Cardiac fibroblast (primary cell): ENCODE data around the gene SOBP.
A peak's percentile ranks its signal among the peaks of the same experiment; 100 is the strongest.

Experiments used
- DNase-seq, 2 donors: peaks; one replicate each; pipeline versions ENCODE4 v3.0.0 to v3.0.0-alpha.2; 2010; ENCODE audit warnings: low read depth in 2 of 2
- H3K4me3 ChIP-seq, 2 donors: replicated peaks in 1 of 2; 1 replicate in 1 of 2; 2 replicates in 1 of 2; pipeline ENCODE4 v1.5.1; 2011; ENCODE audit warnings: low read depth in 2 of 2, low read length in 2 of 2, mild to moderate bottlenecking in 2 of 2, moderate library complexity in 1 of 2
- CTCF ChIP-seq: IDR thresholded peaks from one replicate; pipeline ENCODE4 v1.5.1; 2011; ENCODE audit warnings: low read depth, mild to moderate bottlenecking, low read length, inconsistent platforms

SOBP gene

GRCh38 chr6:107569473-107569872, 79.6 kb downstream of the SOBP start:
- no peak for DNase-seq
- no peak for TF ChIP-seq CTCF
- H3K4me3 ChIP-seq: no peak overlapping the region

DNA sequence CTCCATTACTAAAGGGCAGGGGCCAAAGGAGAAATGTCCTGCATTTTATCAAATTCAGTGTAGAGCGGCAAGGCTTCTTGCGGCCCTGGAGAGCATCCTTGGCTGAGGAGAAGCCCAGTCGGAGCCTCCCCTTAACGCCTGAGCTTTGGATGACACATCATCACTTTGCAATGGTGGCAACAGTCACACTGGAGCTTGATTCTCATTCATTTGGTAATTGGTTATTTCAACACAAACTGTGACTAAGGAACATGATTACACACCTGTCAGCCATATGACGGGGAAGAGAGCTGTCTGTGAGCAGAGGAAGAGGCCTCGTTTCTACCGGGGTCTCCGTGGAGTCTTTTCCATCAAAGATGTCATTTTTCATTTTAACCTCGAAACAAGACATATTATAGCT, 81.4 kb downstream of the SOBP start:
- TF ChIP-seq CTCF: no peak
- DNase-seq: no peak
- H3K4me3 ChIP-seq: no peak overlapping the region

- TF ChIP-seq CTCF: no peak
- H3K4me3 ChIP-seq: no peak overlapping the region
- no peak for DNase-seq
Observed at GRCh38 chr6:107572886-107573285, 83.0 kb downstream of the SOBP start.

DNA sequence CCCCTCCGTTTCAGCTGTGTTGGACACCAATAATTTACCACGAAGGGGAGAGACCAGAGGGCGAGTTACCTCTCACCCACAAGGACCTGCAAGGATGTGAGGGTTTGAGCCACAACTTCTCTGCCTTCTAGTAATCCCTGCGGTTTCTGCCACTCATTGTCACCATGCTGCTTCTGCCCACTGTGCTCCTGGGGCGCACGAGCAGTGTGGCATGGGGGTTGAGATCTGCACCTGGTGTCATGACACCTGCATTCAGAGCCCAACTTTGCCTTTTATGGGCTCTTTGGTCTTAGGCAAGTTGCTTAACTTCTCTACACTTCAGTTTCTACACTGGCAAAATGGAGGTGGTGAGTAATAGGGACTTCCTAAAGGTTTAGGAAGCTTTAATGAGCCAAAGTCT, 84.9 kb downstream of the SOBP start:
- no peak for TF ChIP-seq CTCF
- DNase-seq: no peak
- H3K4me3 ChIP-seq: no peak overlapping the region

DNA sequence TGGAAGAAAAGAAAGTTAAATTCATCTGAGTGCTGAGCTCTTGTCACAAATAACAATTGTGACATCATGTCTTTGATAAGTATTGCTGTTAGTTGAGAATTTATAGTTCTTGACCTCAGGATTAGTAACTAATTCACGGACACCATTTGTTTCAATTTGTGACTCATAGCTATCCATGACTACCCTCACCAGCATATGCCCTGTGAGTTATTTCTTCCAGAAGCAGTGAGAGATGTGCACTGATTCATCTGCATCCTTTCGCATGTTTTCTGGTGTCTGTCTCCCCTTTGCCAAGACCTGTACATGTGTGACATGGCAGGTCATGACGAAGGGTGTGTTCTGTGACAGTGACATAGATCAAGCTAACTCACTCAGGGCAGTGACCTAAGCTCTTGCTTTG, 86.9 kb downstream of the SOBP start:
- H3K4me3 ChIP-seq: no peak overlapping the region
- peak; percentile 14 to 69 for DNase-seq
- no peak for TF ChIP-seq CTCF

GRCh38 chr6:107578642-107579341, 88.9 kb downstream of the SOBP start:
- no peak for DNase-seq
- TF ChIP-seq CTCF: no peak
- H3K4me3 ChIP-seq: no peak overlapping the region
